Natural killer cell treated with Interleukin-12 subunit alpha and Interleukin-12 subunit beta and Interleukin-15 and Interleukin-18, amount 100 ng/mL, for 72 hours (primary cell): ENCODE results near the gene IQGAP2. TPM values are rescaled to one million over a fixed set of nuclear protein-coding genes. Genes with fewer than 3 reads are reported as not detected.
"Not testable (repeated sequence)": the region's sequence is repeated elsewhere in the genome, so short reads cannot be mapped to it uniquely, and the experiment has no call there.

ENCODE experiments used
- ATAC-seq, 2 donors: fragments of 150-1000 bp; cut with Tn5 transposase in 1 of 2; sonication (Bioruptor Pico), chemical (Tn5 transposase) in 1 of 2; 2 replicates each; pipeline ENCODE4 v1.10.0; 2021
- DNase-seq: peaks from one replicate; pipeline ENCODE4 v3.0.0; 2022; ENCODE audit warnings: low spot score
- H3K27ac Mint-ChIP-seq, 2 donors: 1 replicate in 1 of 2; 2 replicates in 1 of 2; pipeline ENCODE4 v1.8.0; 2022; ENCODE audit warnings: mixed read lengths in 2 of 2, mild to moderate bottlenecking in 1 of 2, moderate library complexity in 1 of 2
- H3K27me3 Mint-ChIP-seq, 2 donors: 1 replicate in 1 of 2; 2 replicates in 1 of 2; pipeline ENCODE4 v1.8.0; 2022; ENCODE audit warnings: mixed read lengths in 2 of 2
- H3K36me3 Mint-ChIP-seq: one replicate; pipeline ENCODE4 v1.8.0; 2022; ENCODE audit warnings: mixed read lengths
- H3K4me1 Mint-ChIP-seq, 2 donors: 1 replicate in 1 of 2; 2 replicates in 1 of 2; pipeline ENCODE4 v1.8.0; 2022; ENCODE audit warnings: low read depth in 2 of 2, mixed read lengths in 2 of 2, mild to moderate bottlenecking in 1 of 2
- H3K4me3 Mint-ChIP-seq: one replicate; pipeline ENCODE4 v1.8.0; 2022; ENCODE audit warnings: mixed read lengths
- H3K9me3 Mint-ChIP-seq: 2 replicates; pipeline ENCODE4 v1.8.0; 2022; ENCODE audit warnings: mixed read lengths
- total RNA-seq, 2 donors: library from RNA; stranded (reverse); gene quantifications; one replicate each; pipeline ENCODE4 v1.2.3, GENCODE V29; 2022

IQGAP2 gene
- total RNA-seq, 2 donors from 2014 or later = 104 to 111 TPM

- H3K36me3 Mint-ChIP-seq = no peaks in the 10 kb centered on the region
- DNase-seq (no peak), ATAC-seq (no peak)
- H3K4me3 Mint-ChIP-seq = peak overlapping the region; percentile 92
- H3K27ac Mint-ChIP-seq = peak overlapping the region; percentile 95 to 98
- no peaks in the 10 kb centered on the region for H3K27me3 Mint-ChIP-seq
- H3K9me3 Mint-ChIP-seq = no peaks in the 10 kb centered on the region
- H3K4me1 Mint-ChIP-seq = peaks cover 64 to 68% of the 10 kb centered on the region in 2 donors
These were observed 144.9 kb downstream of the IQGAP2 start for GRCh38 chr5:76547891-76548524.

GRCh38 chr5:76548525-76549229 is 145.6 kb downstream of the IQGAP2 start:
- Mint-ChIP-seq H3K36me3 (no peaks in the 10 kb centered on the region), H3K9me3 (no peaks in the 10 kb centered on the region), H3K4me3 (peak overlapping the region; percentile 92), H3K27ac (peak overlapping the region; percentile 95 to 98), H3K4me1 (peaks cover 61 to 66% of the 10 kb centered on the region in 2 donors), H3K27me3 (no peaks in the 10 kb centered on the region)
- no peak for DNase-seq
- ATAC-seq = no peak

GRCh38 chr5:76550881-76551280 is 147.8 kb downstream of the IQGAP2 start:
- not testable (repeated sequence) for H3K4me3 Mint-ChIP-seq, ATAC-seq, H3K27ac Mint-ChIP-seq, DNase-seq, H3K9me3 Mint-ChIP-seq, H3K36me3 Mint-ChIP-seq, H3K27me3 Mint-ChIP-seq
- peaks cover 70 to 76% of the 10 kb centered on the region in 2 donors for H3K4me1 Mint-ChIP-seq

GRCh38 chr5:76552546-76552945 is 149.5 kb downstream of the IQGAP2 start:
- no peaks in the 10 kb centered on the region for H3K9me3 Mint-ChIP-seq
- DNase-seq = no peak
- peak overlapping the region in 1 of 2 donors; percentile 75 for H3K27ac Mint-ChIP-seq
- no peak overlapping the region for H3K4me3 Mint-ChIP-seq
- H3K27me3 Mint-ChIP-seq = no peaks in the 10 kb centered on the region
- H3K36me3 Mint-ChIP-seq = no peaks in the 10 kb centered on the region
- peaks cover 68 to 75% of the 10 kb centered on the region in 2 donors for H3K4me1 Mint-ChIP-seq
- no peak for ATAC-seq

- Mint-ChIP-seq H3K36me3 (no peaks in the 10 kb centered on the region), H3K27ac (peak overlapping the region; percentile 75 to 76), H3K4me3 (no peak overlapping the region), H3K4me1 (peaks cover 65 to 74% of the 10 kb centered on the region in 2 donors), H3K27me3 (no peaks in the 10 kb centered on the region), H3K9me3 (no peaks in the 10 kb centered on the region)
- DNase-seq (no peak), ATAC-seq (no peak)
These were observed 150.2 kb downstream of the IQGAP2 start for GRCh38 chr5:76553251-76553650.

- H3K36me3 Mint-ChIP-seq = peaks cover 7% of the 10 kb centered on the region
- H3K4me1 Mint-ChIP-seq = peaks cover 58 to 70% of the 10 kb centered on the region in 2 donors
- no peaks in the 10 kb centered on the region for H3K27me3 Mint-ChIP-seq
- H3K4me3 Mint-ChIP-seq = peak overlapping the region; percentile 28
- H3K9me3 Mint-ChIP-seq = no peaks in the 10 kb centered on the region
- ATAC-seq (peak; percentile 63 to 78), DNase-seq (no peak)
- H3K27ac Mint-ChIP-seq = peak overlapping the region; percentile 75 to 76
These were observed 152.0 kb downstream of the IQGAP2 start for GRCh38 chr5:76555114-76555513.

- Mint-ChIP-seq H3K9me3 (no peaks in the 10 kb centered on the region), H3K27ac (peak overlapping the region; percentile 75 to 76), H3K36me3 (peaks cover 7% of the 10 kb centered on the region), H3K4me3 (peak overlapping the region; percentile 28), H3K27me3 (no peaks in the 10 kb centered on the region), H3K4me1 (peaks cover 58 to 69% of the 10 kb centered on the region in 2 donors)
- DNase-seq = no peak
- ATAC-seq = peak in 1 of 2 donors; percentile 61
These were observed 152.6 kb downstream of the IQGAP2 start for GRCh38 chr5:76555717-76556116.

GRCh38 chr5:76556511-76557221 is 153.6 kb downstream of the IQGAP2 start:
- Mint-ChIP-seq H3K36me3 (peaks cover 7% of the 10 kb centered on the region), H3K4me3 (peak overlapping the region; percentile 36), H3K4me1 (peaks cover 58 to 69% of the 10 kb centered on the region in 2 donors), H3K9me3 (no peaks in the 10 kb centered on the region), H3K27ac (peak overlapping the region; percentile 75 to 76), H3K27me3 (no peaks in the 10 kb centered on the region)
- ATAC-seq (peak; percentile 78 to 84), DNase-seq (no peak)

- Mint-ChIP-seq H3K36me3 (peaks cover 10% of the 10 kb centered on the region), H3K9me3 (no peaks in the 10 kb centered on the region), H3K27ac (peak overlapping the region in 1 of 2 donors; percentile 41), H3K27me3 (no peaks in the 10 kb centered on the region), H3K4me1 (peaks cover 44 to 53% of the 10 kb centered on the region in 2 donors), H3K4me3 (no peak overlapping the region)
- DNase-seq = no peak
- no peak for ATAC-seq
These were observed 158.1 kb downstream of the IQGAP2 start for GRCh38 chr5:76560952-76561891.

GRCh38 chr5:76561959-76562358 is 158.9 kb downstream of the IQGAP2 start:
- H3K9me3 Mint-ChIP-seq = no peaks in the 10 kb centered on the region
- peak overlapping the region in 1 of 2 donors; percentile 31 for H3K27ac Mint-ChIP-seq
- DNase-seq (no peak), ATAC-seq (no peak)
- peaks cover 16% of the 10 kb centered on the region for H3K36me3 Mint-ChIP-seq
- peaks cover 42 to 53% of the 10 kb centered on the region in 2 donors for H3K4me1 Mint-ChIP-seq
- H3K27me3 Mint-ChIP-seq = no peaks in the 10 kb centered on the region
- H3K4me3 Mint-ChIP-seq = no peak overlapping the region

GRCh38 chr5:76565009-76565408 is 161.9 kb downstream of the IQGAP2 start:
- no peak for ATAC-seq
- Mint-ChIP-seq H3K4me1 (peaks cover 34 to 39% of the 10 kb centered on the region in 2 donors), H3K9me3 (no peaks in the 10 kb centered on the region), H3K27me3 (no peaks in the 10 kb centered on the region), H3K27ac (peak overlapping the region in 1 of 2 donors; percentile 16), H3K4me3 (no peak overlapping the region), H3K36me3 (peaks cover 9% of the 10 kb centered on the region)
- DNase-seq = no peak

GRCh38 chr5:76570153-76570552 is 167.1 kb downstream of the IQGAP2 start:
- H3K27me3 Mint-ChIP-seq = no peaks in the 10 kb centered on the region
- H3K9me3 Mint-ChIP-seq = no peaks in the 10 kb centered on the region
- H3K27ac Mint-ChIP-seq = no peak overlapping the region
- DNase-seq (no peak), ATAC-seq (no peak)
- peaks cover 9% of the 10 kb centered on the region for H3K36me3 Mint-ChIP-seq
- no peak overlapping the region for H3K4me3 Mint-ChIP-seq
- peaks cover 31% of the 10 kb centered on the region in 2 donors for H3K4me1 Mint-ChIP-seq

- H3K9me3 Mint-ChIP-seq = no peaks in the 10 kb centered on the region
- peaks cover 17 to 20% of the 10 kb centered on the region in 2 donors for H3K4me1 Mint-ChIP-seq
- H3K27ac Mint-ChIP-seq = no peak overlapping the region
- H3K4me3 Mint-ChIP-seq = no peak overlapping the region
- DNase-seq (no peak), ATAC-seq (no peak)
- H3K36me3 Mint-ChIP-seq = peaks cover 2% of the 10 kb centered on the region
- H3K27me3 Mint-ChIP-seq = no peaks in the 10 kb centered on the region
These were observed 168.5 kb downstream of the IQGAP2 start for GRCh38 chr5:76571559-76571958.
